HepG2 (cell line): ENCODE measurements around the gene IMPACT. TPM values are rescaled to one million over a fixed set of nuclear protein-coding genes. Genes with fewer than 3 reads are reported as not detected.

Experiments
- GABPB1 ChIP-seq: IDR thresholded peaks from 2 replicates; pipeline ENCODE4 v1.6.1; 2016; ENCODE audit warnings: mild to moderate bottlenecking, missing genetic modification reagents, moderate library complexity, missing compliant biosample characterization
- HNRNPLL ChIP-seq: fragments of 200-400 bp; formaldehyde crosslinking; IDR thresholded peaks from 2 replicates; pipeline ENCODE4 v1.6.1; 2017; ENCODE audit warnings: mild to moderate bottlenecking, low read depth, low read length; ENCODE audit not compliant: poor library complexity, severe bottlenecking
- MED8 ChIP-seq: sonication (generic); formaldehyde crosslinking; IDR thresholded peaks from 2 replicates; pipeline ENCODE4 v1.8.1; 2023; ENCODE audit warnings: mild to moderate bottlenecking, missing genetic modification reagents; ENCODE audit not compliant: insufficient replicate concordance
- MTERF4 ChIP-seq: sonication (generic); formaldehyde crosslinking; IDR thresholded peaks from 2 replicates; pipeline ENCODE4 v1.8.0; 2023; ENCODE audit warnings: mild to moderate bottlenecking, missing genetic modification reagents
- PCBP1 ChIP-seq: fragments of 200-400 bp; formaldehyde crosslinking; IDR thresholded peaks from 2 replicates; pipeline ENCODE4 v1.6.1; 2017; ENCODE audit warnings: mild to moderate bottlenecking, low read depth, low read length, borderline replicate concordance
- POLR2G ChIP-seq: fragments of 200-400 bp; formaldehyde crosslinking; IDR thresholded peaks from 2 replicates; pipeline ENCODE4 v1.6.1; 2018; ENCODE audit warnings: mild to moderate bottlenecking, low read depth, low read length, moderate library complexity
- PPARG ChIP-seq: conservative IDR thresholded peaks from 2 replicates; pipeline ENCODE4 v1.6.1; 2016; ENCODE audit warnings: missing biosample characterization, missing genetic modification reagents
- SNAPC5 ChIP-seq: sonication (generic); formaldehyde crosslinking; IDR thresholded peaks from 2 replicates; pipeline ENCODE4 v1.8.1; 2023; ENCODE audit warnings: mild to moderate bottlenecking, missing genetic modification reagents, borderline replicate concordance
- TCF7 ChIP-seq: sonication (generic); IDR thresholded peaks from 2 replicates; pipeline ENCODE4 v1.6.1; 2016; ENCODE audit warnings: antibody characterized with exemption, low read depth
- U2AF2 ChIP-seq: fragments of 200-400 bp; formaldehyde crosslinking; IDR thresholded peaks from 2 replicates; pipeline ENCODE4 v1.6.1; 2017; ENCODE audit warnings: low read depth, mild to moderate bottlenecking, low read length
- ZBTB7A ChIP-seq: sonication (generic); formaldehyde crosslinking; IDR thresholded peaks from 2 replicates; pipeline ENCODE4 v1.8.0; 2022; ENCODE audit warnings: mild to moderate bottlenecking, missing genetic modification reagents
- ZFP91 ChIP-seq: sonication (generic); formaldehyde crosslinking; IDR thresholded peaks from 2 replicates; pipeline ENCODE4 v1.9.0; 2022; ENCODE audit warnings: missing genetic modification reagents, mild to moderate bottlenecking, borderline replicate concordance
- ZFX ChIP-seq: sonication (generic); formaldehyde crosslinking; IDR thresholded peaks from 2 replicates; pipeline ENCODE4 v1.4.0; 2020; ENCODE audit warnings: mild to moderate bottlenecking, low read depth, missing genetic modification reagents, moderate library complexity
- ZNF20 ChIP-seq: sonication (generic); formaldehyde crosslinking; IDR thresholded peaks from 2 replicates; pipeline ENCODE4 v1.4.0; 2020; ENCODE audit warnings: mild to moderate bottlenecking, moderate library complexity, missing genetic modification reagents
- ZNF207 ChIP-seq: fragments of 450-650 bp; IDR thresholded peaks from 2 replicates; pipeline ENCODE4 v1.6.1; 2016; ENCODE audit warnings: antibody characterized with exemption, borderline replicate concordance
- ZNF274 ChIP-seq: sonication (generic); formaldehyde crosslinking; IDR thresholded peaks from 2 replicates; pipeline ENCODE4 v1.5.1; 2020; ENCODE audit warnings: mild to moderate bottlenecking, missing genetic modification reagents
- ZNF329 ChIP-seq: sonication (generic); formaldehyde crosslinking; IDR thresholded peaks from 2 replicates; pipeline ENCODE4 v1.9.0; 2021; ENCODE audit warnings: low read depth, mild to moderate bottlenecking, missing genetic modification reagents
- ZNF605 ChIP-seq: sonication (generic); formaldehyde crosslinking; IDR thresholded peaks from 2 replicates; pipeline ENCODE4 v1.8.0; 2022; ENCODE audit warnings: mild to moderate bottlenecking, missing genetic modification reagents
- ZNF737 ChIP-seq: sonication (generic); formaldehyde crosslinking; IDR thresholded peaks from 2 replicates; pipeline ENCODE4 v1.5.0; 2020; ENCODE audit warnings: missing genetic modification reagents, mild to moderate bottlenecking, borderline replicate concordance
- ZNF775 ChIP-seq: sonication (generic); formaldehyde crosslinking; IDR thresholded peaks from 2 replicates; pipeline ENCODE4 v1.4.0; 2020; ENCODE audit warnings: missing genetic modification reagents, mild to moderate bottlenecking, moderate library complexity, borderline replicate concordance
- ZSCAN20 ChIP-seq: sonication (generic); formaldehyde crosslinking; IDR thresholded peaks from 2 replicates; pipeline ENCODE4 v1.4.0; 2020; ENCODE audit warnings: missing genetic modification reagents, mild to moderate bottlenecking, borderline replicate concordance
- polyA plus RNA-seq, 8 experiments: library from polyadenylated mRNA; depleted of rRNA in 3 of 8; stranded (reverse) in 7 of 8; unstranded in 1 of 8; fragments of >200 nt; fragmentation: Illumina TruSeq in 4 of 8; extraction: Trizol in 4 of 8; gene quantifications; 2 replicates each; pipeline versions ENCODE4 v1.2.1 to v1.2.3, GENCODE V29; 2011 to 2016; ENCODE audit warnings: low read depth in 4 of 8, missing spikeins in 1 of 8, mixed read lengths in 1 of 8; ENCODE audit not compliant: insufficient read depth in 1 of 8
- total RNA-seq, 5 experiments: library from RNA; depleted of rRNA; stranded (reverse); fragments of >200 nt; fragmentation: Illumina TruSeq; extraction: Trizol; gene quantifications; 2 replicates each; pipeline ENCODE4 v1.2.3, GENCODE V29; 2016; ENCODE audit warnings: low read depth in 1 of 5

IMPACT gene
- total and polyA plus RNA-seq, 2 of the 13 experiments (the other 11 are each of a cell fraction or from before 2014, with no cell fraction given), result 5.0 to 7.7 TPM

GRCh38 chr18:24426398-24427294 lies at the start of gene IMPACT (continued):
- TF ChIP-seq ZFP91 (CRISPR knock-in tag) (peak; percentile 35; the same call in 1 of the 2 replicates), PPARG (CRISPR knock-in tag) (no peak), ZBTB7A (CRISPR knock-in tag) (no peak), ZNF737 (CRISPR knock-in tag) (no peak), ZNF329 (CRISPR knock-in tag) (0 out of 2 replicates have a peak, but pooled peaks have one; percentile 27), TCF7 (no peak), ZNF207 (no peak), ZNF274 (CRISPR knock-in tag) (no peak), ZNF605 (CRISPR knock-in tag) (no peak), HNRNPLL (peak; percentile 48), ZNF20 (no peak), PCBP1 (no peak), SNAPC5 (CRISPR knock-in tag) (no peak), U2AF2 (no peak), ZNF775 (no peak), MED8 (CRISPR knock-in tag) (no peak), POLR2G (peak; percentile 74), MTERF4 (CRISPR knock-in tag) (0 out of 2 replicates have a peak, but pooled peaks have one; percentile 26), GABPB1 (CRISPR knock-in tag) (peak; percentile 96), ZSCAN20 (CRISPR knock-in tag) (no peak), ZFX (CRISPR knock-in tag) (peak; percentile 83)
